ENCODE measurements around the gene ST3GAL5. TPM values are rescaled to one million over a fixed set of nuclear protein-coding genes. Genes with fewer than 3 reads are reported as not detected.
"Not testable (repeated sequence)": the region's sequence is repeated elsewhere in the genome, so short reads cannot be mapped to it uniquely, and the experiment has no call there.

Gene ST3GAL5
- total and polyA plus RNA-seq, 8 donors: 4.1 to 84.2 (median 11.8) TPM

- peak in 1 of 2 donors; percentile 58 for DNase-seq
- no peaks in the 10 kb centered on the region for H3K27me3 ChIP-seq
- peak overlapping the region; percentile 47 to 94 (median 90) for H3K27ac ChIP-seq
- TF ChIP-seq POLR2AphosphoS5 (IDR thresholded peaks at IDR 0.05): no peak
- TF ChIP-seq, protein P1, sequence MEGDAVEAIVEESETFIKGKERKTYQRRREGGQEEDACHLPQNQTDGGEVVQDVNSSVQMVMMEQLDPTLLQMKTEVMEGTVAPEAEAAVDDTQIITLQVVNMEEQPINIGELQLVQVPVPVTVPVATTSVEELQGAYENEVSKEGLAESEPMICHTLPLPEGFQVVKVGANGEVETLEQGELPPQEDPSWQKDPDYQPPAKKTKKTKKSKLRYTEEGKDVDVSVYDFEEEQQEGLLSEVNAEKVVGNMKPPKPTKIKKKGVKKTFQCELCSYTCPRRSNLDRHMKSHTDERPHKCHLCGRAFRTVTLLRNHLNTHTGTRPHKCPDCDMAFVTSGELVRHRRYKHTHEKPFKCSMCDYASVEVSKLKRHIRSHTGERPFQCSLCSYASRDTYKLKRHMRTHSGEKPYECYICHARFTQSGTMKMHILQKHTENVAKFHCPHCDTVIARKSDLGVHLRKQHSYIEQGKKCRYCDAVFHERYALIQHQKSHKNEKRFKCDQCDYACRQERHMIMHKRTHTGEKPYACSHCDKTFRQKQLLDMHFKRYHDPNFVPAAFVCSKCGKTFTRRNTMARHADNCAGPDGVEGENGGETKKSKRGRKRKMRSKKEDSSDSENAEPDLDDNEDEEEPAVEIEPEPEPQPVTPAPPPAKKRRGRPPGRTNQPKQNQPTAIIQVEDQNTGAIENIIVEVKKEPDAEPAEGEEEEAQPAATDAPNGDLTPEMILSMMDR (IDR thresholded peaks at IDR 0.05): no peak
- no peak for TF ChIP-seq POLR2A (IDR thresholded peaks at IDR 0.05)
- no peak for TF ChIP-seq EP300 (IDR thresholded peaks at IDR 0.05)
- intact Hi-C loops (cut with DNase I; ENCODE audit: low total_unique reads): loop anchor here (5.0 to 10.0 kb wide), 2 partner anchors 147 to 189 kb away; no protein-coding TSS in a partner anchor
- H3K9me3 ChIP-seq: no peaks in the 10 kb centered on the region
- 1 to 3% (median 2%) methylated on average over 25 to 47 of the region's 47 CpGs for WGBS, 5 donors
- peaks cover 32 to 67% (median 46%) of the 10 kb centered on the region in 4 donors for H3K4me1 ChIP-seq
- peak overlapping the region; percentile 82 to 89 (median 88) for H3K4me3 ChIP-seq
- no peaks in the 10 kb centered on the region for H3K36me3 ChIP-seq
Observed at GRCh38 chr2:85888020-85888683, 638 bp downstream of the ST3GAL5 start.

GRCh38 chr2:85887566-85888019 is 1.2 kb downstream of the ST3GAL5 start:
- Histone ChIP-seq H3K9me3 (no peaks in the 10 kb centered on the region), H3K27me3 (no peaks in the 10 kb centered on the region), H3K36me3 (no peaks in the 10 kb centered on the region), H3K27ac (peak overlapping the region; percentile 16 to 94 (median 90)), H3K4me3 (peak overlapping the region; percentile 82 to 89 (median 88)), H3K4me1 (peaks cover 32 to 65% (median 46%) of the 10 kb centered on the region in 4 donors)
- intact Hi-C loops (cut with DNase I; ENCODE audit: low total_unique reads): loop anchor here (5.0 to 10.0 kb wide), 2 partner anchors 147 to 190 kb away; no protein-coding TSS in a partner anchor
- TF ChIP-seq, protein P1 (IDR thresholded peaks at IDR 0.05): peak in 3 of 7 experiments; percentile 8 to 21 (median 16)
- TF ChIP-seq POLR2AphosphoS5 (IDR thresholded peaks at IDR 0.05) (peak in 1 of 3 donors; percentile 23), EP300 (IDR thresholded peaks at IDR 0.05) (no peak), POLR2A (IDR thresholded peaks at IDR 0.05) (no peak)
- 6 to 18% (median 13%) methylated on average over 8 to 10 of the region's 10 CpGs for WGBS, 5 donors
- peak; percentile 53 to 68 for DNase-seq

GRCh38 chr2:85886590-85886989 is 2.2 kb downstream of the ST3GAL5 start:
- peaks cover 32 to 58% (median 46%) of the 10 kb centered on the region in 4 donors for H3K4me1 ChIP-seq
- WGBS, 5 donors: 40 to 70% (median 55%) methylated on average over 11 of the region's 11 CpGs
- H3K27ac ChIP-seq: peak overlapping the region; percentile 40 to 94 (median 90)
- no peaks in the 10 kb centered on the region for H3K27me3 ChIP-seq
- H3K9me3 ChIP-seq: peaks cover 0 to 7% (median 0%) of the 10 kb centered on the region in 4 donors
- peak overlapping the region; percentile 82 to 89 (median 88) for H3K4me3 ChIP-seq
- peak; percentile 18 to 88 (median 60) for TF ChIP-seq POLR2AphosphoS5 (IDR thresholded peaks at IDR 0.05)
- no peak for TF ChIP-seq EP300 (IDR thresholded peaks at IDR 0.05)
- peak in 1 of 2 donors; percentile 63 for DNase-seq
- intact Hi-C loops (cut with DNase I; ENCODE audit: low total_unique reads): loop anchor here (5.0 to 10.0 kb wide), 2 partner anchors 148 to 191 kb away; no protein-coding TSS in a partner anchor
- peaks cover 0 to 7% (median 4%) of the 10 kb centered on the region in 4 donors for H3K36me3 ChIP-seq

GRCh38 chr2:85886141-85886540 is 2.6 kb downstream of the ST3GAL5 start:
- Histone ChIP-seq H3K36me3 (peaks cover 0 to 7% (median 4%) of the 10 kb centered on the region in 4 donors), H3K27ac (peak overlapping the region in 4 of 5 donors; percentile 49 to 94 (median 86)), H3K9me3 (peaks cover 0 to 7% (median 0%) of the 10 kb centered on the region in 4 donors), H3K4me3 (no peak overlapping the region), H3K27me3 (no peaks in the 10 kb centered on the region), H3K4me1 (peaks cover 30 to 53% (median 46%) of the 10 kb centered on the region in 4 donors)
- TF ChIP-seq POLR2AphosphoS5 (IDR thresholded peaks at IDR 0.05) (no peak), POLR2A (IDR thresholded peaks at IDR 0.05) (no peak), EP300 (IDR thresholded peaks at IDR 0.05) (no peak)
- TF ChIP-seq, protein P1 (IDR thresholded peaks at IDR 0.05): no peak
- no peak for DNase-seq
- 83 to 92% (median 84%) methylated on average over 8 of the region's 8 CpGs for WGBS, 5 donors
- intact Hi-C loops (cut with DNase I; ENCODE audit: low total_unique reads): loop anchor here (5.0 to 10.0 kb wide), 2 partner anchors 149 to 191 kb away; no protein-coding TSS in a partner anchor

DNA sequence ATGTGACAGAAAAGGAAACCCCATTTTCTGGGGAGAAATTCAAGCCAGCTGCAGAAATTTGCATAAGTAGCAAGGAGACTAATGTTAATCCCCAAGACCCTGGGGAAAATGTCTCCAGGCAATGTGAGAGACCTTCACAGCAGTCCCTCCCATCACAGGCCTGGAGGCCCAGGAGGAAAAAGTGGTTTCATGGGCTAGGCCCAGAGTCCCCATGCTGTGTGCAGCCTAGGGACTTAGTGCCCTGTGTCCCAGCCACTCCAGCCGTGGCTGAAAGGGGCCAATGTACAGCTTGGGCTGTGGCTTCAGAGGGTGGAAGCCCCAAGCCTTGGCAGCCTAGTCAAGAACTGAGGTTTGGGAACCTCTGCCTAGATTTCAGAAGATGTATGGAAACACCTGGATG is 7.0 kb downstream of the ST3GAL5 start:
- WGBS, 5 donors: 88 to 100% (median 97%) methylated on average over 1 of the region's 1 CpG; no CpG with 5 or more reads in 1 of the 5 donors
- H3K27ac ChIP-seq, H3K4me3 ChIP-seq, H3K27me3 ChIP-seq, H3K9me3 ChIP-seq, H3K36me3 ChIP-seq, DNase-seq: not testable (repeated sequence)
- H3K4me1 ChIP-seq: peaks cover 4 to 49% (median 18%) of the 10 kb centered on the region in 4 donors
- intact Hi-C loops (cut with DNase I; ENCODE audit: low total_unique reads): loop anchor here (5.0 to 10.0 kb wide), 2 partner anchors 44 to 153 kb away; no protein-coding TSS in a partner anchor

- not testable (repeated sequence) for H3K4me3 ChIP-seq, H3K9me3 ChIP-seq, H3K27me3 ChIP-seq, H3K27ac ChIP-seq, DNase-seq, H3K36me3 ChIP-seq
- peaks cover 0 to 39% (median 9%) of the 10 kb centered on the region in 4 donors for H3K4me1 ChIP-seq
- 68 to 76% (median 69%) methylated on average over 4 of the region's 4 CpGs for WGBS, 5 donors
- intact Hi-C loops (cut with DNase I; ENCODE audit: low total_unique reads): loop anchor here (5.0 to 10.0 kb wide), 2 partner anchors 44 to 154 kb away; no protein-coding TSS in a partner anchor
Observed at GRCh38 chr2:85880716-85881328, 8.0 kb downstream of the ST3GAL5 start.
